HG03378 (cell line): ENCODE data around the gene FBXW11.

ENCODE experiments used
- ATAC-seq: cut with Tn5 transposase; IDR thresholded peaks from one replicate; pipeline ENCODE4 v1.9.1; 2021; ENCODE audit warnings: mild to moderate bottlenecking, moderate library complexity; ENCODE audit not compliant: unreplicated experiment

The FBXW11 gene

DNA sequence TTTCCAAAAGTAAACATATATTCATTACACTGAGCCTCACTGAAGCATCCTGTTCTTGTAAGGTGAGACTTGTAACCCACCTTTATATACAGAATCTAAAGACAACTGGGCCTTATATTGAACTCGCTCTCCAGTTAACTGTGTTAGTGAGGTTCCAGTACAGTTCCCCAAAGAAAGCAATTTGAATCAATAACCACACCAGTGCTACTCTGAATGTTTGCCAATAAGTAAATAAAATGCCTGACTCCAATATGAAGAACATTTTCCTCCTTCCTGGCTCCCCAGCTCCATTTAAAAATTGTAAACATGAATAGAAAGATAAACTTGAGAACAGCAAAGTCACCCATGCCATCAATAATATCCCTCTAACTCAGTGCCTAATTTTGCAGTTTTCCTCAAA, 50.1 kb downstream of the FBXW11 start:
- ATAC-seq = no peak

- no peak for ATAC-seq
Measured at GRCh38 chr5:171955761-171956160, 50.7 kb downstream of the FBXW11 start.

DNA sequence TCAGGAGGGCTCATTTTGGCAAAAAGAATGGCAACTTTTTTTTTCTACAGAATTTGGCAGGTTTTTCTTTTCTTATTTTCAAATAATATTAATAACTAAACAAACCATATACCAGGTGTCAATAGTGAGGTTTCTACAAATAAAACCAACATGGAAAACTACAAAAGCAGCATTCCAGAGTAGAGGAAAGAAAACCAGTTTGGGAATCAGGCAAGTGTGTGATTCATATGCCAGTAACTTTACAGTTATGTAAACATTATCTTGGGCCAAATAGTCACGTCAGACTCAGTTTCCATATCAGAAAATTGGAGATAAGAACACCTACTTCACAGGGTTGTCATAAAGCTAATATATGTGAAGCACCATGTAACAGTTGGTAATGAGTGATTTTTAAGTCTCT, 51.7 kb downstream of the FBXW11 start:
- ATAC-seq = no peak

DNA sequence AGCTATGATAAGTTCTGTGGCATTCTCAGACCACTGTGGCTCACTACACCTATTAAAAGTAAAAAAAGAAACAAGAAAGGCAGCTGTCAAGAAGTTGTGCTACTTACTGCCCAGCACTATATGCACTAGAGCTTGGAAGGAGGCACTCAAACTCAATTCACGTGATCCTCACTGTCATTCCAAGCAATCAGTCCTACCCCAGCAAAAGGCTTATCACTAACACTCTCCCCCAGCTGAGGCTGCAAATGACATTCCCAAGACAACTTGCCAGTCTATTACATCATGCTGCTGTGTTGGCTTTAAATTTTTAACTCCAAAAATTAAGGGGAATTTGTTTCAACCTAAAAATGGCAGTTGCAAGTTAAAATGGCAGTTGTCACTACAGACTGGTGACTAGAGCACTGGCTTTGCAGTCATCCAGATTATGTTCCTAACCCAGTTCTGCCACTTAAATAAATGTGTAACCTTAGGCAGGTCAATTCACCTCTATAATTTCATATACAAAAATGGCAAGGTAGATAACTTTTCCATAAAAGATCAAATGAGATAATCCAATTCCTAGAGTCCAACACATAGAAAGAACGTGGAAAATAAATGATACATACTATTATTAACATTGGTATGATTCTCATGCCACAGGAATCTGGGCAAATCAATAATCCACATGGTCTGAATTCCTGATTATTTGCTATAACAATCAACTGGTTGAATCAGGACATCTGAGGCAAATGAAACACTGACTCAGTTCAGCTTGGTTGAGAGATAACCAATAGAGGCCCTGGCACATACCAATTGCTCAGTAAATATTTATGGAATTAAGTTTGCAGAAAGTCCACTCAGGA, 52.4 kb downstream of the FBXW11 start:
- ATAC-seq = no peak

GRCh38 chr5:171952021-171952420, 54.4 kb downstream of the FBXW11 start:
- no peak for ATAC-seq

- ATAC-seq = no peak
Measured at GRCh38 chr5:171951218-171951617, 55.2 kb downstream of the FBXW11 start.

- no peak for ATAC-seq
Measured at GRCh38 chr5:171946000-171946781, 60.2 kb downstream of the FBXW11 start.

DNA sequence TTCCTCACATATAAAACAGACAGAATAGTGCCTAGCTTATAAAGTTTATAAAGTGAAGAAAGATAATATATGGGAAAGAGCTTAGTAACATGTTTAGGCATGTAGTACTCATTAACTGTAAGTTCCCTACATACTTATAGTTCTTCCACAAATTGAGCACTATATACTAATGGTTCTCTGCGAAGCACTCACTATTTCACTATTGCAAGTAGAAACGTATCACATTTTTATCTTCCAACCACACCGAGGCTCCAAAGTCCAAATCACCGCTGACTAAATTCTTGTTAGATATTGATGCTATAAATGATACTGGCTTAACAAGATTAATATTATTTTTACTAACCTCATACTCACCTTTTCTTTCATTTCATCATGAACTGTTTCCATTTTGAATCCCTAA, 61.0 kb downstream of the FBXW11 start:
- ATAC-seq = no peak

DNA sequence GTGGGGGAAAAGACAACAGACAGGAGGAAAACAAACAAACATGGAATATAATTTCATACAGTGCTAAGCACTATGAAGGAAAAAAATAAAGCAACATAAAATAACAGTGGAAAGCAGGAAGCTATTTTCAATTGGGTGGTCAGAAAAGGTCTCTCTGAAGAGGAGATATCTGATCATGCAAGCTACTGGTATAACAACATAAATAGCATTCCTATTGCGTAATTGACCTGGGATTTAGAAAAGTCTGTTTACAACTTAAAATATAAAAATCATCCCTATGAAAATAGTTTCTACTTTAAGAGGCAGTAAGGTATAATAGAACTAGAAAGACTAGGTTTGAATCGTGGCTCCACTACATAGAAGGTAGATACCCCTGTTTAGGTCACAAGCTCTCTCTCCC, 61.4 kb downstream of the FBXW11 start:
- ATAC-seq = no peak

GRCh38 chr5:171942112-171942516, 64.3 kb downstream of the FBXW11 start:
- peak; percentile 40 for ATAC-seq

DNA sequence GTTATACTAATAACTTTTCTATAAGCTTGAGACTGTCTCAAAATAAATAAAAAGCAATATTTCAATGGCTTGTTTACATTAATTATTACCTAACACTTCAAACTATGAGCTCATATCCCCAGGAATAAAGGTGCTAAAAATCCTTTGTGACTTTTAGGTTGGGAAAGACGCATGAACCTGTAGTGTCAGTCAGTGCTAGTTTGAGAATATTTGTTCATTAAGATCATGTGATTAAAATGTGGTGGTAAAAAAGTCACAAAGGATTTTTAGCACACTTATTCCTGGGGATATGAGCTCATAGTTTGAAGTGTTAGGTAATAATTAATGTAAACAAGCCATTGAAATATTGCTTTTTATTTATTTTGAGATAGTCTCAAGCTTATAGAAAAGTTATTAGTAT, 64.8 kb downstream of the FBXW11 start:
- ATAC-seq = peak; percentile 28

DNA sequence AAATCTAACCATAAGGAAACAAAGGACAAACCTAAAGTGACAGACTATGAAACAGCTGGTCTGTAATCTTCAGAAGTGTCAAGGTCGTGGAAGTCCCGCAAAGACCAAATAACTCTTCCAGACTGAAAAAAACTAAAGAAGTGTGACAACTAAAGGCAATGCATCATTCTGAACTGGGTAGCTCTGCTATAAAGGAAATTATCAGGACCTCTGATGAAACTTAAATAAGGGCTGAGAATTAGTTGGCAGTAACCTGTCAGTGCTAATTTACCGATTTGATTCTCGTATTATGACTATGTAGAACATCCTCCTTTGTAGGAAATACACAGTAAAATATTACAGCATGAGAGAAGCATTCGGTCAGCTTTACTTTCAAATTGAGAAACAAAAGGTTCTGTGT, 65.2 kb downstream of the FBXW11 start:
- ATAC-seq = peak; percentile 58

- no peak for ATAC-seq
Measured at GRCh38 chr5:171939951-171940350, 66.5 kb downstream of the FBXW11 start.

DNA sequence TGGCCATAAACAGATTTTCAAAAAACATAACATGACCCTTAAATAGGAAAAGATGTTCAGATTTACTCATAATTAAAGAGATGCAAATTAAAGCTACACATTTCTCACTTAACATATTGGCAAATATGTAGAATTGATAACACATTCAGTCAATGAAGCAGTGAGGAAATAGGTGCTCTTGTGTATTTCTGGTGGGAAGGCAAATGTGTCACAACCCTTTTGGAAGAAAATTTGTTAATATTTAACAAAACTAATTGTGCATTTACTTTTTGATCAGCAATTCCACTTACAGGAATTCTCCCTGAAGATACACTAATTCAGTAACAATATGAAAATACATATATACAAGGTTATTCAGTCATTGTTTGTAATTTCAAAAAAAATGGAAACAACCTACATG, 68.1 kb downstream of the FBXW11 start:
- no peak for ATAC-seq

DNA sequence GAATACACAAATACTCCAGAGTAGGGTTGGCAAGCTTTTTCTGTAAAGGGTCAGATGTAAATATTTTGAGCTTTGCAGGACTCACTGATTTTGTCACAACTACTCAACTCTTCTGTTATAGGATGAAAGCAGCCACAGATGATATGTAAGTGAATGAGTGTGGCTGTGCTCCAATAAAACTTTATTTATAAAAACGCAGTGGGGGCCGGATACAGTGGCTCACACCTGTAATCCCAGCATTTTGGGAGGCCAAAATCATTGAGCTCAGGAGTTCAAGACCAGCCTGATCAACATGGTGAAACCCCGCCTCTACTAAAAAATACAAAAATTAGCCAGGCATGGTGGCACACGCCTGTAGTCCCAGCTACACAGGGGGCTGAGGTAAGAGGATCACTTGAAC, 69.1 kb downstream of the FBXW11 start:
- no peak for ATAC-seq

DNA sequence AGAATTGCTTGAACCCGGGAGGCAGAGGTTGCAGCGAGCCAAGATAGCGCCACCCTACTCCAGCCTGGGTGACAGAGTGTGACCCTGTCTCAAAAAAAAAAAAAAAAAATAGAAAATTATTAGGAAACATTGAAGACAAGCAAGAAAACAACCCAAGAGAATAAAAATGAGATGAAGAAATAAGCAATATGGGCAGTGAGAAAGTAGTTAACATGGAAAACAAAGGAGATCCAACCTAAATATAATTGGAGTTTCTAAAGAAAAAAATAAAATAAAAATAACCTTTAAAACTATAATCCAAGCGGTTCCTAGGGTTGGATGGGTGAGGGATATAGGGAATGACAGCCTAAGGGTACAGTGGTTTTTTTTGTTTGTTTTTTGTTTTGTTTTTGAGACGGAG, 71.9 kb downstream of the FBXW11 start:
- ATAC-seq = no peak

DNA sequence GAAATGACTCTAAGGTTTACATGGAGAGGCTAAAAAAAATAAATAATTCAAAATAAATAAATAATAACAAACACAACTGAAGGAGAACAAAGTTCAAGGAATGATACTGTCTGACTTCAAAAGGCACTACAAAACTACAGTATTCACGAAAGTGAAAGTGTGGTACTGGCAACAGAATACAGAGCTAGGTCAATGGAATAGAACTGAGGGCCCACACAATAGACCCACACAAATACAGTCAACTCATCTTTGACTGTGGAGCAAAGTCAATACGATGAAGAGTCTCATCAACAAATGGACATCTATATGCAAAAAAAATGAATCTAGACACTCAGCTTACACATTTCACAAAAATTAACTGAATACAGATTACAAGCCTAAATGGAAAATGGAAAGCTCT, 75.3 kb downstream of the FBXW11 start:
- no peak for ATAC-seq

- ATAC-seq = no peak
Measured at GRCh38 chr5:171927345-171927941, 79.0 kb downstream of the FBXW11 start.

DNA sequence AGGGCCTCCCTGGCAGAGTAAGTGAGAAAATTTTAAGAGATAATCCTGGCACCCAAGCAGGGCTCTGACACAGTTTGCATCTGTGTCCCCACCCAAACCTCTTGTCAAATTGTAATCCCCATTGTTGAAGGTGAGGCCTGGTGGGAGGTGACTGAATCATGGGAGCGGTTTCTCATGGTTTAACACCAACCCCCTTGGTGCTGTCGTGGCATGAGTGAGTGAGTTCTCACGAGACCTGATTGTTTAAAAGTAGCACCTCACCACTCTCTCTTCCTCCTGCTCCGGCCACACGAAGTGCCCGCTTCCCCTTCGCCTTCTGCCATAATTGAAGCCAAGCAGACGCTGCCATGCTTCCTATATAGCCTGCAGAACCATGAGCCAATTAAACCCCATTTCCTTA, 80.1 kb downstream of the FBXW11 start:
- ATAC-seq = peak; percentile 77

GRCh38 chr5:171924493-171925122, 81.8 kb downstream of the FBXW11 start:
- ATAC-seq = no peak

DNA sequence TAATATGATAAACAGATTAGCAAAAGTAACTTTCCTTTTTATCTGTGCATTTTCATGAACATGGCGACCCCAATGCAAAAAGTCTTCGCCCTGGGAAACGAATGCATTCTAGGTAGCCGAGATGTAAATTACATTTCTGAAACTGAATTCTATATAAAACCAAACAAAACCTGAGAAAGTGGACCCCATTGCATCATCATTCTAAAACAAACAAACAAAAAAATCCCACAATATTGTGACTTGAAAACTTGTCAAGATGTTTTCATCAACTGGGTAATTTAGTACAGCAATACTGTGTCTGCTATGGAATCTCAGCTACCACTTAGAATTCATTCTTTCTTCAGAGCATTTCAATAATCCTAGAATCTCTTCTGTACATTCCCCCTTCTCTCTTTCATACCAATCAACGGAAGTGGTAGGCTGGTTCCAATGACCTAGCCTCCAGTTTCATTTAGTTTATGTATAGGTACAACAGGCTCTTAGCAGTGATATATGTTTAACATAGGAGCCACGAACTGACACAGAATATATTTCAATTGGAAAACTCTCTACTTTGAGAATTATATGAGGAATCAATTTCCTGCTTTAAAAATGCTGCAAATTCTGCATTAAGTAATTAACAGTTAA, 85.6 kb downstream of the FBXW11 start:
- ATAC-seq = no peak
